Measurements from ENCODE around the gene FARP1. TPM values are rescaled to one million over a fixed set of nuclear protein-coding genes. Genes with fewer than 3 reads are reported as not detected.

The FARP1 gene
- total and polyA plus RNA-seq, 2 of the 8 experiments (the other 6 are each of a cell fraction or from before 2014, with no cell fraction given), result 24.7 to 104 TPM

DNA sequence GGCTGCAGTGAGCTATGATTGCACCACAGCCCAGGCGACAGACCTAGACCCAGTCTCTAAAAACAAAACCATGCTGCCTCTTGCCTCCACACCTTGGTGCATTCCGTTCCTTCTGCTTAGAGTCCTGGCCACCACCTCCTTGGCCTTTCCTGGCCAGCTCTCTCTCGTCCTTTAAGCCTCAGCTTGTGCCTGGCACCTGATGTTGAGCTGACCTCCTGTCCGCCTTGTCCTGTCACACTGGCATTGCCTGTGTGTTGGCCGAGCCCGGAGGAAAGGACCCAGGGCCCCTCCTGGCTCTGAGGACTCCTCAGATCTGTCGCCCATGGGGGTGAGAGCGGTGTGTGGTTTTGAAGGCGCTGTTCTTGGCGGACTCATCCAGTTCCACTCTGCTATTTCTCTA is 290.8 kb downstream of the FARP1 start (continued):
- no peak for TF ChIP-seq KDM4A (IDR thresholded peaks at IDR 0.05; ENCODE audit: low read depth, low read length, severe bottlenecking)
- TF ChIP-seq KDM5A (IDR thresholded peaks at IDR 0.05; ENCODE audit: low read length), result no peak

Measured in H1 (cell line).